DND-41 (cell line): ENCODE results near the gene TCF20.

Experiments
- EZH2 ChIP-seq: IDR thresholded peaks from 3 replicates; pipeline ENCODE4 v1.6.1; 2012; ENCODE audit warnings: borderline replicate concordance, low read depth, mild to moderate bottlenecking, moderate library complexity, low read length, inconsistent platforms; ENCODE audit not compliant: severe bottlenecking
- TF ChIP-seq, protein P1 (sequence below): IDR thresholded peaks from 2 replicates; pipeline ENCODE4 v1.5.1; 2012; ENCODE audit warnings: borderline replicate concordance, low read length, moderate library complexity, mild to moderate bottlenecking; ENCODE audit not compliant: poor library complexity, severe bottlenecking; ENCODE audit errors: extremely low read depth

DNA sequence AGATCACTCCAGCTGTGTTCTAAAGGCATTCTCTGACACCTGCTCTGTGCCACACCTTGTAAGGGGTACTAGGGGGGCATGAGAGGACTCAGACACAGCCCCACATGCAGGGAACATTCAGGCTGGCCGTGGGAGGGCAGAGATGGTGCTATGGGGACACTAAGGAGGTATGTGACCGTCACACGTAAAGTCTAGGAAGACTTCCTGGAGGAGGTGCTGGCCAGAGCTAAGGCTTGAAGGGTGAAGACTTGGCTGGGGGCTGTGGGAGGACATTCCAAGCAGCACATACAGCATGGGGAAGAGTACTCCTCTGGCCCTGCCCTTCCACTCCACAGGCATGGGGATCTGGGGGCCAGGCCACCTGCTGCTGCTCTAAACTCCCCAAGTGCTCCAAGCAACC, 48.5 kb upstream of the TCF20 start:
- TF ChIP-seq, protein P1, sequence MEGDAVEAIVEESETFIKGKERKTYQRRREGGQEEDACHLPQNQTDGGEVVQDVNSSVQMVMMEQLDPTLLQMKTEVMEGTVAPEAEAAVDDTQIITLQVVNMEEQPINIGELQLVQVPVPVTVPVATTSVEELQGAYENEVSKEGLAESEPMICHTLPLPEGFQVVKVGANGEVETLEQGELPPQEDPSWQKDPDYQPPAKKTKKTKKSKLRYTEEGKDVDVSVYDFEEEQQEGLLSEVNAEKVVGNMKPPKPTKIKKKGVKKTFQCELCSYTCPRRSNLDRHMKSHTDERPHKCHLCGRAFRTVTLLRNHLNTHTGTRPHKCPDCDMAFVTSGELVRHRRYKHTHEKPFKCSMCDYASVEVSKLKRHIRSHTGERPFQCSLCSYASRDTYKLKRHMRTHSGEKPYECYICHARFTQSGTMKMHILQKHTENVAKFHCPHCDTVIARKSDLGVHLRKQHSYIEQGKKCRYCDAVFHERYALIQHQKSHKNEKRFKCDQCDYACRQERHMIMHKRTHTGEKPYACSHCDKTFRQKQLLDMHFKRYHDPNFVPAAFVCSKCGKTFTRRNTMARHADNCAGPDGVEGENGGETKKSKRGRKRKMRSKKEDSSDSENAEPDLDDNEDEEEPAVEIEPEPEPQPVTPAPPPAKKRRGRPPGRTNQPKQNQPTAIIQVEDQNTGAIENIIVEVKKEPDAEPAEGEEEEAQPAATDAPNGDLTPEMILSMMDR = no peak
- TF ChIP-seq EZH2 = no peak
